Hepatocyte (in vitro differentiated cells): ENCODE results near the gene DLG2. TPM values are rescaled to one million over a fixed set of nuclear protein-coding genes. Genes with fewer than 3 reads are reported as not detected.

Source experiments
- DNase-seq: peaks from one replicate; pipeline ENCODE4 v3.0.0-alpha.2; 2016; ENCODE audit warnings: low spot score
- H2AFZ ChIP-seq: fragments of 200-600 bp; sonication (generic); 2 replicates; pipeline ENCODE4 v1.6.0; 2016; ENCODE audit warnings: antibody characterized with exemption, mild to moderate bottlenecking
- H3K27ac ChIP-seq: fragments of 200-600 bp; sonication (generic); 2 replicates; pipeline ENCODE4 v1.5.1; 2016; ENCODE audit warnings: mild to moderate bottlenecking
- H3K27me3 ChIP-seq: fragments of 200-600 bp; sonication (generic); 2 replicates; pipeline ENCODE4 v1.6.1; 2016
- H3K36me3 ChIP-seq: fragments of 200-600 bp; sonication (generic); replicated peaks from 2 replicates; pipeline ENCODE4 v1.5.1; 2016; ENCODE audit warnings: low read depth; ENCODE audit not compliant: insufficient read depth
- H3K4me1 ChIP-seq: fragments of 200-600 bp; sonication (generic); 2 replicates; pipeline ENCODE4 v1.5.1; 2016; ENCODE audit warnings: mild to moderate bottlenecking, moderate library complexity; ENCODE audit not compliant: insufficient read depth
- H3K4me2 ChIP-seq: fragments of 200-600 bp; sonication (generic); 2 replicates; pipeline ENCODE4 v1.6.0; 2016
- H3K4me3 ChIP-seq: fragments of 200-600 bp; sonication (generic); 2 replicates; pipeline ENCODE4 v1.5.1; 2016; ENCODE audit warnings: mild to moderate bottlenecking
- H3K79me2 ChIP-seq: fragments of 200-600 bp; sonication (generic); 2 replicates; pipeline ENCODE4 v1.6.0; 2017; ENCODE audit warnings: mild to moderate bottlenecking
- H3K9me2 ChIP-seq: fragments of 200-600 bp; sonication (generic); replicated peaks from 2 replicates; pipeline ENCODE4 v1.6.0; 2017; ENCODE audit warnings: mild to moderate bottlenecking; ENCODE audit not compliant: insufficient read depth
- H3K9me3 ChIP-seq: fragments of 200-600 bp; sonication (generic); 2 replicates; pipeline ENCODE4 v1.5.1; 2016; ENCODE audit warnings: low read depth, mild to moderate bottlenecking
- H4K20me1 ChIP-seq: fragments of 200-600 bp; sonication (generic); 2 replicates; pipeline ENCODE4 v1.6.0; 2016; ENCODE audit warnings: mild to moderate bottlenecking; ENCODE audit not compliant: insufficient read depth, poor library complexity, severe bottlenecking
- EZH2 ChIP-seq: fragments of 200-600 bp; sonication (generic); IDR thresholded peaks from 2 replicates; pipeline ENCODE4 v1.6.1; 2016; ENCODE audit warnings: antibody characterized with exemption, mild to moderate bottlenecking, borderline replicate concordance
- EZH2phosphoT487 ChIP-seq: fragments of 200-600 bp; sonication (generic); IDR thresholded peaks from one replicate; pipeline ENCODE4 v1.6.1; 2018; ENCODE audit warnings: antibody characterized with exemption, mild to moderate bottlenecking, low read depth, moderate library complexity; ENCODE audit not compliant: unreplicated experiment, severe bottlenecking
- WGBS: methylation state at CpG from one replicate; pipeline ENCODE4 v1.1.6; 2016; ENCODE audit warnings: low lambda C conversion rate; ENCODE audit errors: missing lambda C conversion rate; 5-methylcytosine and 5-hydroxymethylcytosine counted together
- polyA plus RNA-seq: library from polyadenylated mRNA; unstranded; fragments of >200 nt; fragmentation: Nextera tagmentation; extraction: Ambion mirVana; gene quantifications from 2 replicates; pipeline ENCODE4 v1.2.1, GENCODE V29; 2016
- total RNA-seq: library from RNA; depleted of rRNA; stranded (reverse); fragments of >200 nt; gene quantifications from 2 replicates; pipeline ENCODE4 v1.2.3, GENCODE V29; 2014
- TF ChIP-seq, protein P1 (sequence below): fragments of 200-600 bp; sonication (generic); IDR thresholded peaks from 2 replicates; pipeline ENCODE4 v1.5.1; 2016; ENCODE audit warnings: antibody characterized with exemption, mild to moderate bottlenecking; ENCODE audit not compliant: poor library complexity

DLG2 gene
- total and polyA plus RNA-seq, 2 experiments from 2014 or later, result 2.6 to 6.8 TPM

DNA sequence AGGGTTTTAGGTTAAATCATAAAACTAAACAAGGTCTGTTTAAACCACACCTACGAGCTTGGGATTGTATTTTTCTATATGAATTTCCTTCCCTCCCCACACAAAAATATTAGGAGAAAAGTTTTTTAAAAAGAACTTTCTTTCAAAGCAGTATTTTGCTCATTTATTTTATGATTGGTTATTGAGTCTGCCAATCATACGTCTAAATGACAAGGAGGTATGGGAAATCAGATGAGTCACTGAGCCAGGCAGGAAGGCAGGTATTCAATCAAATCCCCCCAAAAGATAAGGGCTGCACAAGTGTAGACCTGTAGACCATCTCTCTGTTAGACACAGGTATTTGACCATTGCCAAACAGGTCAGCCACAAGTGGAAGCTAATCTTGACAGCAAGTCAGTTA, 1900.8 kb downstream of the DLG2 start:
- WGBS, result 62% methylated on average over 2 of the region's 2 CpGs
- Histone ChIP-seq H3K9me3 (no peaks in the 10 kb centered on the region), H2AFZ (no peak overlapping the region), H3K4me3 (no peak overlapping the region), H3K4me2 (no peak overlapping the region), H3K27ac (no peak overlapping the region), H3K36me3 (no peaks in the 10 kb centered on the region), H4K20me1 (no peaks in the 10 kb centered on the region), H3K9me2 (no peaks in the 10 kb centered on the region), H3K79me2 (no peaks in the 10 kb centered on the region), H3K27me3 (no peaks in the 10 kb centered on the region), H3K4me1 (peaks cover 15% of the 10 kb centered on the region)
- no peak for DNase-seq
- TF ChIP-seq EZH2, result no peak
- TF ChIP-seq, protein P1, sequence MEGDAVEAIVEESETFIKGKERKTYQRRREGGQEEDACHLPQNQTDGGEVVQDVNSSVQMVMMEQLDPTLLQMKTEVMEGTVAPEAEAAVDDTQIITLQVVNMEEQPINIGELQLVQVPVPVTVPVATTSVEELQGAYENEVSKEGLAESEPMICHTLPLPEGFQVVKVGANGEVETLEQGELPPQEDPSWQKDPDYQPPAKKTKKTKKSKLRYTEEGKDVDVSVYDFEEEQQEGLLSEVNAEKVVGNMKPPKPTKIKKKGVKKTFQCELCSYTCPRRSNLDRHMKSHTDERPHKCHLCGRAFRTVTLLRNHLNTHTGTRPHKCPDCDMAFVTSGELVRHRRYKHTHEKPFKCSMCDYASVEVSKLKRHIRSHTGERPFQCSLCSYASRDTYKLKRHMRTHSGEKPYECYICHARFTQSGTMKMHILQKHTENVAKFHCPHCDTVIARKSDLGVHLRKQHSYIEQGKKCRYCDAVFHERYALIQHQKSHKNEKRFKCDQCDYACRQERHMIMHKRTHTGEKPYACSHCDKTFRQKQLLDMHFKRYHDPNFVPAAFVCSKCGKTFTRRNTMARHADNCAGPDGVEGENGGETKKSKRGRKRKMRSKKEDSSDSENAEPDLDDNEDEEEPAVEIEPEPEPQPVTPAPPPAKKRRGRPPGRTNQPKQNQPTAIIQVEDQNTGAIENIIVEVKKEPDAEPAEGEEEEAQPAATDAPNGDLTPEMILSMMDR, result no peak
- no peak for TF ChIP-seq EZH2phosphoT487

DNA sequence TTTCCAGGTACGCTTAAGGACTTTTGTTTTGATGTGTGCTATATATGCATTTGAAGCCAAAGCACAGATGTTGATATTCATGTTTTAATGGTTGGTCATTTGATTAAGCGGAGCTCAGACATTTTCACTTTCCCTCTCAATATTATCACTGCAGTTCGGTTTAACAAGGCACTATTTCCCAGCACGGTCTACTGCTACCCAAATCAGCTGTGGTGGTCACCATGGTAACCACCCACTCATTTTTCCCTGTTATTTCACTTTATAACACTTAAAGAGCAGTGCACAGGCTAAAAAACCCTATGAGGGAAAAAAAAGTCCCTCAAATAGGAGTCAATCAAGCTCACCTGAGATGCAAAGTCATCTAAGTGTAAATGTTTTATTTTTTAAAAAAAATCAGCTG, 1901.4 kb downstream of the DLG2 start:
- 24% methylated on average over 4 of the region's 4 CpGs for WGBS
- H3K4me2 ChIP-seq, result peak overlapping the region; percentile 77

DNA sequence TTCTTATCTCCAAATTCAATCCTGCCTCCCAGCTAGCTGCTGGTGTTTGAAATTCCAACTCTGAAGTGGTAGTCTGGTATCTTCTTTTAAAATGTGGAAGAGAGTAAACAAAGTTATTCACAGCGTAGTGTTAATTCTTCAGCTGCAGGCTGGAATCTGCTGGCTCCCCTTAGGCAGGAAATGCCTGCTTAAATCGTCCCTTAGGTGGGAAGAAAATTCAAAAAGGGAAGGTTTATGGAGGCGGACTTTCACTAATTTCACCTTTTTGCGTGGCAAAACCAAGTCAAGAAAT, 1901.9 kb downstream of the DLG2 start:
- H3K36me3 ChIP-seq, result no peaks in the 10 kb centered on the region
- no peak for TF ChIP-seq EZH2phosphoT487
- TF ChIP-seq, protein P1, result no peak
- no peak for TF ChIP-seq EZH2
- no peaks in the 10 kb centered on the region for H3K27me3 ChIP-seq
- no peaks in the 10 kb centered on the region for H3K9me3 ChIP-seq
- DNase-seq, result no peak
- no peaks in the 10 kb centered on the region for H3K9me2 ChIP-seq
- peak overlapping the region; percentile 54 for H2AFZ ChIP-seq
- peak overlapping the region; percentile 77 for H3K4me2 ChIP-seq
- peaks cover 15% of the 10 kb centered on the region for H3K4me1 ChIP-seq
- no peak overlapping the region for H3K4me3 ChIP-seq
- no peaks in the 10 kb centered on the region for H4K20me1 ChIP-seq
- H3K27ac ChIP-seq, result peak overlapping the region; percentile 41
- WGBS, result 5% methylated on average over 4 of the region's 4 CpGs
- H3K79me2 ChIP-seq, result no peaks in the 10 kb centered on the region

More for the DNA sequence above, 1901.4 kb downstream of the DLG2 start:
- H3K27ac ChIP-seq, result peak overlapping the region; percentile 41
- no peaks in the 10 kb centered on the region for H3K9me3 ChIP-seq
- H3K27me3 ChIP-seq, result no peaks in the 10 kb centered on the region
- no peaks in the 10 kb centered on the region for H3K9me2 ChIP-seq
- H3K4me1 ChIP-seq, result peaks cover 15% of the 10 kb centered on the region
- H3K79me2 ChIP-seq, result no peaks in the 10 kb centered on the region
- no peaks in the 10 kb centered on the region for H3K36me3 ChIP-seq
- peak overlapping the region; percentile 54 for H2AFZ ChIP-seq
- no peaks in the 10 kb centered on the region for H4K20me1 ChIP-seq
- peak; percentile 15 for DNase-seq
- TF ChIP-seq EZH2 (no peak), EZH2phosphoT487 (no peak)
- TF ChIP-seq, protein P1, result no peak
- H3K4me3 ChIP-seq, result no peak overlapping the region

DNA sequence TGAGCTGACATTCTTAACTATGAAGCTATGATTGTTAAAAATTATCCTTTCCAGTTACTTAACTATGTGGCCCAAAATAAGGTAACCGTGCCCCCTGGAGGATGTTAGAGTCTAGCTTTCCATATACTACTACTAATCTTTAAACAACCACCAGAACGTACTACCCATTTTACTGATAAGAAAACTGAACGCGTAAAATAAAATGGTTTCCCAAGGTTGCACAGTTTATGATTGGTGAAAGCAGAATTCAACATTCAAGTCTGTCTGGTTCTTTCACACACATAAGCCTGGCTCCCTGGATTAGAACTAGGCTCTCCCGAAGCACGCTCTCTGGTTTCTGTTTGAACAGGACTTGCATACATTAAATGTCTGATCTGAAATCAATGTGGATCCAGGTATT, 1903.1 kb downstream of the DLG2 start:
- H3K27me3 ChIP-seq, result no peaks in the 10 kb centered on the region
- H2AFZ ChIP-seq, result peak overlapping the region; percentile 54
- H3K79me2 ChIP-seq, result no peaks in the 10 kb centered on the region
- H3K4me2 ChIP-seq, result peak overlapping the region; percentile 77
- H3K36me3 ChIP-seq, result no peaks in the 10 kb centered on the region
- H3K9me3 ChIP-seq, result no peaks in the 10 kb centered on the region
- no peaks in the 10 kb centered on the region for H3K9me2 ChIP-seq
- H3K4me3 ChIP-seq, result peak overlapping the region; percentile 17
- TF ChIP-seq, protein P1, result peak; percentile 69
- no peak for TF ChIP-seq EZH2
- TF ChIP-seq EZH2phosphoT487, result no peak
- 3% methylated on average over 6 of the region's 6 CpGs for WGBS
- peaks cover 15% of the 10 kb centered on the region for H3K4me1 ChIP-seq
- peak; percentile 73 for DNase-seq
- peak overlapping the region; percentile 41 for H3K27ac ChIP-seq
- H4K20me1 ChIP-seq, result no peaks in the 10 kb centered on the region
